Measurements from ENCODE around the gene CALML3.

Gene CALML3

DNA sequence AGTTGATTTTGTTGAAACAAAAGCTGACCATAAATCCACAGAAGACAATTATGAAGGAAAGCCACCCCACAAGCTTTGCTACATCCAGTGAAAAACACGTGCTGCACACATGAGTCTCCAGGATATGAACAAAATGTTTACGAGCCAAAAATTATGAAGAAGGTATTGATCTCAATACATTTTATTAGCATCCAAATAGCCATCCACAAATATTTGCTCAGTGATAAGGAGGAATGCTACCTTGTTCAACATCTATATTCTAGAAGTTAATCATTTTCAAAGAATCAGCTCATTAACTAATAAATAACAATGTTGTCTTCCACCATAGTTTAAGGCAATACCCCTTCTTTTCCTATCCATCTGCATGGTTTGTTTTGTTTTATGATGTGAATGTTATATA is 42.7 kb downstream of the CALML3 start:
- DNase-seq (ENCODE audit: low spot score) = no peak

DNA sequence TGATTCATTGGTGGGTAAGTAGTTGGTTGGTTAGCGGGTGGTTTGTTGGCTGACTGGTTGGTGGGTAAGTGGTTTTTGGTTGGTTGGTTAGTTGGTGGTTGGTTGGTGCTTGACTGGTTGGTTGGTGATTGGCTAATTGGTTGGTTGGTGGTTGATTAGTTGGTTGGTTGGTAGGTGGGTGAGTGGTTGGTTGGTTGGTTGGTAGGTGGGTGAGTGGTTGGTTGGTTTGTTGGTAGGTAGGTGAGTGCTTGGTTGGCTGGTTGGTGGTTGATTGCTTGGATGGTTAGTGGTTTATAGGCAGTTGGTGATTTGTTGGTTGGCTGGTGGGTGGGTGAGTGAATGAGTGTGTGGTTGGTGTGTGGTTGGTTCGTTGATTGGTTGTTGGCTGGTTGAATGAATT is 44.2 kb downstream of the CALML3 start:
- no peak for DNase-seq (ENCODE audit: low spot score)

DNA sequence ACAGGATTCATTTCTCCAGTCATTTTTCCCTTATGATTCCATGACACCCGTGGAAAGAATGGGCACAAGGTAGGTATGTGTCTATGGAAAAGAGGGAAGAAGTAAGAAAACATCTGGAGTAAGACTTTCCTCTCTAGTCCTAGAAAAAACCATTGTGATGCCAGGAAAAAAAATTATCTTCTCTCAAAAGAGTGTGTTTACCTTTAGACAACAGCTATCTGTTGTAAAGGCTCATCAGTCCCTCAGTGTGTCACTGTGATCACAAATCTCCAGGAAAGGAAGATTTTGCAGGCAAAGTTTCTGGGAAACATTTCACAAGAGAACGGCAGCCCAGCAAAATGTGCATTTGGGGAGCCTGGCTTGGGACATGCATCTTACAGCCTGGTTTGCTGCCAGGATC is 44.8 kb downstream of the CALML3 start:
- no peak for DNase-seq (ENCODE audit: low spot score)

DNA sequence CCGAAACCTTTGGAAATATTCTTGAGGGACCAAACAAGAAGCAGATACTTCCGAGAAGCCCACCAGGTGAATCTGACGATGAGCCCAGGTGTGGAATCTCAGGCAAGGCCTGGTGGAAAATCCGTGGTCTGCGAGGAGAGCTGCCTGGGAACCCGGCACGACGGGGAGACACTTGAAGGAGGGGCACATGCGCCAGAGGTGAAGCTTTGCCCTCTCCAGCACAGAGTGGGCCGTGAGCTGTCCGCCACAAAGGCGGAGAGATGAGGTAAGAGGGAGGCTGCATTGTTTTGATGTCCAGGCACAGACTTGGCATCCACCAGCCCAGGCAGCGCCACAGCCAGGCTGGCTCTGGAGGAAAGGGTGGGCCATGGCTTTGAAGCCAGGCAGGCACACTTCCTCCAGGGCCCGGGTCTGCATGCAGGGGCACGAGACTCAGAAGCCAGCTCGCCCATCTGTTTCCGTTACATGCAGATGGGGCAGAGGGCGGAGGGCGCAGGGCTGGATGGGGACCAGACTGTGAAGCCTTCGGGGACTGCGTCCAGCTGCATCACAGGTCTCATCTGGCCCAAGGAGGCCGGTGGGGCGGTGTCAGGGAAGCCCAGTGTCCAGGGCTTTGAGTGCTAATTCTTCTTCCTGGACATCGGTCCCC is 45.4 kb downstream of the CALML3 start:
- no peak for DNase-seq (ENCODE audit: low spot score)

DNA sequence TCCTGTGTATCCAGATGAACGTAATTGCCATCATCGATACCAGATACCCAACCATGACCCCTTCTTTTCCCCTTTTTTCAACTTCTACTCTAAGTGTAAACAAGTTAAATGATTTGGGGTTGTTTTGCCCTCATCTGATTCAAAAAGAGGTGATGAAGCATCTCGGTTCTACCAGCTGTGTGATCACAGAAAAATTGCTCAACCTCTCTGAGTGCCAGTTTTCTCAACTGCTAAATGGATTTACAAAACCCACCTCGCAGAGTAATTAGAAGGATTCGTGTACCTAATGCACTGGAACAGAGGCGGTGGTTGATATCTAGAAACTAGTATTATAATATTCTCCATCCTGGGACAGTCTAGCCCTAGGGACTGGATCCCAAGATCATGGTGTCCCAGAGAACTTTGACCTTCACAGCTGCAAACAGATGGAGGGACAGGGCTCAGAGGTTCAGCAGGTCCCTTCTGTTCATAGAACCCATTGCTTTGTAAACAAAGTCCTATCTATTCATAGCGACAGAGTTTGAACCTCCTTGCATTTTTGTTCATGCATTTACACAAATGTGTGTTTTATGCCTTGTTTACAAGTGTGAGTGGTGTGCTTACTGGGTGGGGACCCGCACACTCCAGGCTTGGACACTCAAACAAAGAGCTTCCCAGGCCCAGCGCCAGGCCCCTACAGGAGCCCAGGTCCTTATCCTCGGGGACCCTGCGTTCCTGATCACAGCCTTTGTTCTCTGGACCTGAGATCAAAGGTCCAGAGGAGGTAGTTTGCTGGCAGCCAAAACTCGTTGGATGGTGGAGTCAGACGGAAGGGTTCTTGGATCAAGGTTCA is 46.4 kb downstream of the CALML3 start:
- no peak for DNase-seq (ENCODE audit: low spot score)

DNA sequence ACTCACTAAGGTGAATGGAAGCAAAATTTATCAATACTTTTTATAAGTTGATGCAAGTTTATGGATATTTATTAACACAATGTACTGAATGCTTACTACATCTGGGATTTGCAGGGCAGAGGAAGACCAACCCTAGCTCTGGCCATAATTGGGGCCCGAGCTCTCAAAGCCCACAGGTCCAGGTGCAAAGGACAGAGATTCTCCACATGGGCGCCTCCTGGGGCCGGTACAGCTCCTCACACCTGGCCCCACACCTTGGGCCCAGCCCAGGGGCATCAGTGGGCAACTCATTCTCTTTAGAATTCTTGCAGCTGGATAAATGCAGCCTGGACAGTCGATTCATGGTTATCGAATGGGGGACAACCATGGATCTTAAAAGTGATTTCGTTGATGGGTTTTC is 47.1 kb downstream of the CALML3 start:
- DNase-seq (ENCODE audit: low spot score) = no peak

DNA sequence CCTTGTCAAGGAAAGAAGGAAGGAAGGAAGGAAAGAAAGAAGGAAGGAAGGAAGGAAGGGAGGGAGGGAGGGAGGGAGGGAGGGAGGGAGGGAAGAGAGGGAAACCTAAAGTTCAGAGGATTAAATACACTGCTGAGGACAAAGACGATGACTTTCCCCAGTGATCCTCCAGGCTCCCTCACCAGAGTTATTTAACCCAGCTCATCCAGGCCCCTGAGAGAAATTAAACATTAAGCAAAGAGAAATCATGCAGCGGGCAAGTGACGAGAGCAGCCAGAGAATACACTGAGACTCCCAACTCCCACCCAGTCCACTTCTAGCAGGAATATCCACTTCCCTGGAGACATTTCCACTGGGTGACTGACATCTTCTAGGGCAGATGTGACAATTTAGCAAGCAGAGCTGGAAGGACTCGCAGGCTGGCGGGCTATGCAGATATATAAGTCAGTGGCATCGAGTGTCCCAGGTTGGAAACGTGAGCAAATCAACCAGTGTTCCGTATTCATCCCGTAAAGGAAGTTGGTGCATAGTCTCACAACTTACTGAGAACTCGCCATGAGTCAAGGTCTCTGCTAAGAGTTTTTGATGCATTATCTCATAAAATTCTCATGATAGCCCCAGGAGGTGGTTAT is 48.7 kb downstream of the CALML3 start:
- DNase-seq (ENCODE audit: low spot score) = no peak

DNA sequence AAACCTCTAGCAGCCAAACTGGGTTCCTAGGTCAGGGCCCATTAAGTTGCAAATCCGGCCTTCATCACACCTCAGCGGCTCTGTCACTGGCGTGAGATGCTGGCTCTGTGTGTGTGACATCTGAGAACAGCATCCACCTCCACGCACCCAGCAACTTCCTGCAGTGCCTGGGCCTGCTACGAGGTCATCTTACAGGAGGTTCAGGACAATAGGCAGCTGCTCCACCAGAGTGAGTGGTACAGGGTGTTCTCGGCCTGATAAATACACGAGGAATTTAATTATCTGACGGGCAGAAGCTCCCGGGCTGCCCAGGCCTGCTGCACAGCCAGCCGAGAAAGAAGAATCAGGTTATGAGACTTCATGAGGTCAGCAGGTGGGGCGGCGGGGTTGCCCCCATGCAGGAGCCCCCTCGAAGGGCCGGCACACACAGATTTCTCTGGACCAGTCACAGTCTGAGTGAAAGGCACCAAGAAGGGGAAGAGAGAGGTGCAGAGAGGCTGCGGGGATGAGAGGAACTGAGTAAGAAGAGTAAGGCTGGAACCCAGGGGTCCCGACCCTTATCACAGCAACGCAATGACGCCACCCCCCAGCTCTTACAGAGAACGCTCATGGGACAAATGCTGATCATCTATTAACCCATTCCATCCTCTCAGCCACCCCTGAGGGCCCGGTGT is 49.3 kb downstream of the CALML3 start:
- no peak for DNase-seq (ENCODE audit: low spot score)

DNA sequence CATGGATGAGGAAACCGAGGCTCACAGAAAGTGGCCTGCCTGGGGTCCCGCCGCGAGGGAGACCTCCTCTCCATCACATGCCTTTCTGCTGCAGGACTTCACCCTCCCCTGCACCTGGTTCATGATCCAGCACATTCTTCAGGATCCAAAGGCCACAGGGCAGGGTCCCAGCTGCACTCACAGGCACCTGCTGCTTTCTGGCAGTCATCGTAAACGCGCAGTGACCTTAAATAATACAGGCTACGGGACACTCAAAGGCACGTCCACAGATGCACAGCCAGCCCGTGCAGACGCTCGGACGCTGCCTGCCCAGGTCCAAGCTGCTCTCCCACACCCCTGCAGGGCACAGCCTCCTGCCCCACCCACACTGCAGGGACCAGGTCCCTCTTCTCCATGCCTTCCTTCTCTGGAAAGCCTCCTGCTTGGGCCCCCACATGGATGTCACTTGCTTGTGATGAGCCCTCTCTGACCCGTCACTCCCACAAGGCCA is 49.9 kb downstream of the CALML3 start:
- DNase-seq (ENCODE audit: low spot score) = no peak

DNA sequence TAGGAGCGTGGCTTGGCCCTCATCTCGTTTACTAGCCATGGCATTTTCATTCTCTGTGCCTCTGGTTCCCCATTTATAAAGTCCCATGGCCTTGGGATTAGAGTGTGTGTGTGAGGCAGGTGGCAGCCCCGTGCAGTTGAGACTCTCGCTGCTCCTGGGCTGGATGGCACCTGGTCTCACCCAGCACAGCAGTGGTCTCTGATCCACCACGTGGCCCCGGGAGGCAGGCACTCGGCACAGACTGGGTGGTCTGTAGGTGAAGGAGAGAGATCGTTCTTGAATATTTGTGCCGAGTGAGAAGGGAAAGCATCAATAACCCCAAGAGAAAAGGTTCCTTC is 50.4 kb downstream of the CALML3 start:
- no peak for DNase-seq (ENCODE audit: low spot score)

DNA sequence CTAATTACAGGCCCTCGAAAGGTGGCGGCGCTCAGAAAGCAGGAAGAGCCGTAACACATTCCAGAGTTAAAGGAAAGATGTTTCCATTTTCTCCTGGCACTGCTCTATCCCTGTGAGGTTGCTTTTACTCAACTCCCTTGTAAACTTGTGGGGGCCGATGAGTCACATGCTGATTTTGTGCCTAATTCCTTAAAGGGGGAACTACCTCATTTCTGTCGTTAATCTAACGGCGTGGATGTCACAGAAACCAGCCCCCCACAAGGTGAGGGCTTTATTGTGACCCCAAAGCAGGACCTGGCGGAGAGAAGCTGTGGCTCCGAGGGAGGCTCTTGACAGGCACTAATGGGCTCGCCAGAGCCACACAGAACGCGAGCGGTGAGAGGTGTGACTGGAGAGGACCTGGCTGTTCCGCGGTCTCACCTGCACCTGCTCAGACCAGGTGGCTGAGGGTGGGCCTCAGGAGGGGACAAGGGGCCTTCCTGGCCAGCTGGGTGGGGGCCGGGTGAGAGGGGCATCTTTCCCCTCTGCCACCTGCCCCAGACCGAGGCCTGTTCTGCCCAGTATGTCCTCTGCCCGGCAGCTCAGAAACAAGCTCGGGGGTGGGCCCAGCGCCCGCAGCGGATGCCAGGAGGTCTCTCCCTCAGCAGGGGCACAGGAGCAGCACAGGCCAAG is 50.9 kb downstream of the CALML3 start:
- no peak for DNase-seq (ENCODE audit: low spot score)

DNA sequence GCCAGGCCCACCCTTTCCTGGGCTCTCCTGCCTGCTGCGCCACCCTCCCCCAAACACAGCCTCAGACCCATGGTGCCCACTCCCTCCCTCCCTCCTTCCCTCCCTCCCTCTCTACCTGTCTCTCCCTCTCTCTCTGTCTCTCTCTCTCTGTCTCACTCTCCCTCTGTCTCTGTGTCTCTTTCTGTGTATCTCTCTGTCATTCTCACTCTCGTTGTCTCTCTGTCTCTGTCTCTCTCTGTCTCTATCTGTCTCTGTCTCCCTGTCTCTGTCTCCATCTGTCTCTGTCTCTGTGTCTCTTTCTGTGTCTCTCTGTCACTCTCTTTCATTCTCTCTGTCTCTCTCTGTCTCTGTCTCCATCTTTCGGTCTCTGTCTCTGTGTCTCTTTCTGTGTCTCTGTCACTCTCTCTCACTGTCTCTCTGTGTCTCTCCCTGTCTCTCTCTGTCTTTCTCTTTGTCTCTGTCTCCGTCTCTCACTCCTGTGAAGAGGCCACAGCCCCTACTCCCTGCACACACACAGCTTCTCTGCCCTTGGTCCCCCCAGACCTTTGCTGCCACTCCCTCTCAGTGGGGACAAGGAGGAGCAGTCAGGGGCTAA is 51.5 kb downstream of the CALML3 start:
- DNase-seq (ENCODE audit: low spot score) = no peak

Measured in NAMALWA (cell line).